Trophoblast cell (in vitro differentiated cells and primary cell): ENCODE results near the gene PPFIA3.
"Not testable (repeated sequence)": the region's sequence is repeated elsewhere in the genome, so short reads cannot be mapped to it uniquely, and the experiment has no call there.

Experiments used
- DNase-seq, 2 donors: peaks; one replicate each; pipeline ENCODE4 v3.0.0-alpha.2; 2016
- H2AFZ ChIP-seq: 2 replicates; pipeline ENCODE4 v1.6.1; 2013; ENCODE audit warnings: low read length, moderate library complexity, mild to moderate bottlenecking; ENCODE audit not compliant: insufficient read depth, poor library complexity
- H2AK5ac ChIP-seq: 2 replicates; pipeline ENCODE4 v1.6.1; 2013; ENCODE audit warnings: mild to moderate bottlenecking, low read length
- H2BK120ac ChIP-seq: 2 replicates; pipeline ENCODE4 v1.6.1; 2013; ENCODE audit warnings: low read length, mild to moderate bottlenecking, moderate library complexity; ENCODE audit not compliant: insufficient read depth, poor library complexity
- H2BK12ac ChIP-seq: 2 replicates; pipeline ENCODE4 v1.6.1; 2013; ENCODE audit warnings: mild to moderate bottlenecking, low read length, moderate library complexity
- H2BK5ac ChIP-seq: 2 replicates; pipeline ENCODE4 v1.6.1; 2013; ENCODE audit warnings: low read length, low read depth, moderate library complexity, mild to moderate bottlenecking; ENCODE audit not compliant: poor library complexity
- H3K14ac ChIP-seq: 2 replicates; pipeline ENCODE4 v1.6.1; 2013; ENCODE audit warnings: mild to moderate bottlenecking, low read length
- H3K18ac ChIP-seq: 2 replicates; pipeline ENCODE4 v1.6.1; 2013; ENCODE audit warnings: mild to moderate bottlenecking, low read length
- H3K23ac ChIP-seq: 2 replicates; pipeline ENCODE4 v1.6.1; 2013; ENCODE audit warnings: low read length
- H3K27ac ChIP-seq: 2 replicates; pipeline ENCODE4 v1.5.1; 2013; ENCODE audit warnings: low read depth, mild to moderate bottlenecking, inconsistent platforms, low read length, moderate library complexity
- H3K27me3 ChIP-seq: 2 replicates; pipeline ENCODE4 v1.6.1; 2013; ENCODE audit warnings: inconsistent platforms, mild to moderate bottlenecking, low read length, moderate library complexity; ENCODE audit not compliant: insufficient read depth
- H3K36me3 ChIP-seq, 2 experiments: 1 replicate in 1 of 2; 2 replicates in 1 of 2; pipeline ENCODE4 v1.6.1; 2013; ENCODE audit warnings: low read length in 2 of 2, mild to moderate bottlenecking in 2 of 2, moderate library complexity in 1 of 2; ENCODE audit not compliant: insufficient read depth in 2 of 2, control insufficient read depth in 1 of 2
- H3K4ac ChIP-seq: 2 replicates; pipeline ENCODE4 v1.6.1; 2013; ENCODE audit warnings: low read depth, mild to moderate bottlenecking, low read length, moderate library complexity
- H3K4me1 ChIP-seq, 2 experiments: 1 replicate in 1 of 2; 2 replicates in 1 of 2; pipeline ENCODE4 v1.6.1; 2013; ENCODE audit warnings: low read length in 2 of 2, mild to moderate bottlenecking in 2 of 2, moderate library complexity in 1 of 2; ENCODE audit not compliant: insufficient read depth in 2 of 2, control insufficient read depth in 1 of 2
- H3K4me2 ChIP-seq: 2 replicates; pipeline ENCODE4 v1.6.1; 2013; ENCODE audit warnings: inconsistent platforms, mild to moderate bottlenecking, low read length, moderate library complexity
- H3K4me3 ChIP-seq: 2 replicates; pipeline ENCODE4 v1.5.1; 2013; ENCODE audit warnings: mild to moderate bottlenecking, low read depth, low read length, inconsistent platforms
- H3K79me1 ChIP-seq: one replicate; pipeline ENCODE4 v1.6.1; 2013; ENCODE audit warnings: low read length
- H3K79me2 ChIP-seq: 2 replicates; pipeline ENCODE4 v1.6.1; 2013; ENCODE audit warnings: low read length, mild to moderate bottlenecking; ENCODE audit not compliant: control insufficient read depth, insufficient read depth, poor library complexity
- H3K9ac ChIP-seq: 2 replicates; pipeline ENCODE4 v1.6.1; 2013; ENCODE audit warnings: mild to moderate bottlenecking, low read length
- H3K9me3 ChIP-seq: 2 replicates; pipeline ENCODE4 v1.6.1; 2013; ENCODE audit warnings: low read depth, mild to moderate bottlenecking, control low read depth, inconsistent platforms, low read length; ENCODE audit not compliant: insufficient read depth
- H4K12ac ChIP-seq: 2 replicates; pipeline ENCODE4 v1.6.1; 2013; ENCODE audit warnings: low read depth, mild to moderate bottlenecking, low read length, moderate library complexity
- H4K8ac ChIP-seq: 2 replicates; pipeline ENCODE4 v1.6.1; 2013; ENCODE audit warnings: low read depth, mild to moderate bottlenecking, low read length, moderate library complexity
- H4K91ac ChIP-seq: one replicate; pipeline ENCODE4 v1.6.1; 2013; ENCODE audit warnings: low read depth, mild to moderate bottlenecking, low read length, moderate library complexity
- WGBS: extraction: QIAGEN DNeasy Blood & Tissue Kit; methylation state at CpG from one replicate; pipeline ENCODE4 v1.1.7; 2013; ENCODE audit warnings: missing lambda C conversion rate; ENCODE audit not compliant: insufficient read length, insufficient coverage; ENCODE audit errors: extremely low coverage; 5-methylcytosine and 5-hydroxymethylcytosine counted together

Gene PPFIA3

DNA sequence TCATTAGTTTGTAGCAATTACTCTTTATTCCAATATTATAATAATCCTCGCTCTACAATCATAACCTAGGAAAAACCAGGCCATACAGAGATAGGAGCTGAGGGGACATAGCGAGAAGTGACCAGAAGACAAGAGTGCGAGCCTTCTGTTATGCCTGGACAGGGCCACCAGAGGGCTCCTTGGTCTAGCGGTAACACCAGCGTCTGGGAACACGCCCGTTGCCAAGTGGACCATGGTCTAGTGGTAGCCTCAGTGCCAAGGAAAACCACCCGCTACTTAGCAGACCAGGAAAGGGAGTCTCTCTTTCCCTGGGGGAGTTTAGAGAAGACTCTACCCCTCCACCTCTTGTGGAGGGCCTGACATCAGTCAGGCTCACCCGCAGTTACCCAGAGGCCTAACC is 44.5 kb upstream of the PPFIA3 start:
- H3K18ac ChIP-seq, H3K36me3 ChIP-seq, H2AK5ac ChIP-seq, H2BK5ac ChIP-seq, H2BK120ac ChIP-seq, H3K4ac ChIP-seq, H3K9ac ChIP-seq, H4K12ac ChIP-seq, H3K23ac ChIP-seq, H2BK12ac ChIP-seq, H3K79me1 ChIP-seq, H3K14ac ChIP-seq, H3K4me3 ChIP-seq, H4K8ac ChIP-seq, H3K79me2 ChIP-seq, H3K4me1 ChIP-seq, H2AFZ ChIP-seq, H3K4me2 ChIP-seq, H3K27ac ChIP-seq, H4K91ac ChIP-seq: not testable (repeated sequence)
- H3K27me3 ChIP-seq: peaks cover 31% of the 10 kb centered on the region
- peaks cover 22% of the 10 kb centered on the region for H3K9me3 ChIP-seq
- WGBS: no CpG with 5 or more reads among the region's 9 CpGs
- peak in 1 of 2 donors; percentile 54 for DNase-seq

GRCh38 chr19:49080392-49080791 is 39.0 kb upstream of the PPFIA3 start:
- H3K4me3 ChIP-seq: no peak overlapping the region
- DNase-seq: no peak
- no peaks in the 10 kb centered on the region for H3K27me3 ChIP-seq
- no peak overlapping the region for H3K18ac ChIP-seq
- H3K23ac ChIP-seq: no peak overlapping the region
- H3K27ac ChIP-seq: no peak overlapping the region
- peaks cover 1% of the 10 kb centered on the region for H3K79me2 ChIP-seq
- no CpG with 5 or more reads among the region's 4 CpGs for WGBS
- no peak overlapping the region for H4K12ac ChIP-seq
- H2BK5ac ChIP-seq: no peak overlapping the region
- no peak overlapping the region for H2AFZ ChIP-seq
- no peak overlapping the region for H4K91ac ChIP-seq
- H3K9ac ChIP-seq: no peak overlapping the region
- H3K14ac ChIP-seq: no peak overlapping the region
- no peak overlapping the region for H2BK12ac ChIP-seq
- H3K4ac ChIP-seq: no peak overlapping the region
- no peaks in the 10 kb centered on the region for H3K9me3 ChIP-seq
- H3K79me1 ChIP-seq: peaks cover 5% of the 10 kb centered on the region
- H3K36me3 ChIP-seq: no peaks in the 10 kb centered on the region
- no peak overlapping the region for H2AK5ac ChIP-seq
- no peak overlapping the region for H3K4me2 ChIP-seq
- H3K4me1 ChIP-seq: peaks cover 0 to 3% of the 10 kb centered on the region in 2 experiments
- no peak overlapping the region for H2BK120ac ChIP-seq
- H4K8ac ChIP-seq: no peak overlapping the region

DNA sequence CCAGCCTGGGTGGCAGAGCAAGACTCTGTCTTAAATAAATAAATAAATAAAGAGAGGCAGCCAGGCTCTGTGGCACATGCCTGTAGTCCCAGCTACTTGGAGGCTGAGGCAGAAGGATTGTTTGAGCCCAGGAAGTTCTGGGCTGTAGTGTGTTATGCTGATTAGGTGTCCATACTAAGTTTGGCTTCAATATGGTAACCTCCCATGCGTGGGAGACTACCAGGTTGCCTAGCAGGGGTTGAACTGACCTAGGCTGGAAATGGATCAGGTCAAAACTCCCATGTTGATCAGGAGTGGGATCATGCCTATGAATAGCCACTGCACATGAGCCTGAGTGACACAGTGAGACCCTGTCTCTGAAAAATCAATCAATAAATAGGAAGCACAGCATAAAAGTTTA is 38.1 kb upstream of the PPFIA3 start:
- no peak for DNase-seq
- H3K9ac ChIP-seq: no peak overlapping the region
- no peaks in the 10 kb centered on the region for H3K27me3 ChIP-seq
- no peak overlapping the region for H4K91ac ChIP-seq
- no peak overlapping the region for H2BK120ac ChIP-seq
- H3K79me2 ChIP-seq: peaks cover 10% of the 10 kb centered on the region
- no peak overlapping the region for H2AFZ ChIP-seq
- H3K4me2 ChIP-seq: no peak overlapping the region
- peaks cover 3 to 4% of the 10 kb centered on the region in 2 experiments for H3K4me1 ChIP-seq
- H3K79me1 ChIP-seq: peaks cover 8% of the 10 kb centered on the region
- H3K18ac ChIP-seq: no peak overlapping the region
- no peak overlapping the region for H4K12ac ChIP-seq
- H3K27ac ChIP-seq: no peak overlapping the region
- H4K8ac ChIP-seq: no peak overlapping the region
- no peak overlapping the region for H2BK12ac ChIP-seq
- WGBS: no CpG with 5 or more reads among the region's 1 CpG
- H2AK5ac ChIP-seq: no peak overlapping the region
- H3K23ac ChIP-seq: no peak overlapping the region
- H3K4me3 ChIP-seq: no peak overlapping the region
- H3K4ac ChIP-seq: no peak overlapping the region
- H2BK5ac ChIP-seq: no peak overlapping the region
- no peaks in the 10 kb centered on the region for H3K9me3 ChIP-seq
- no peak overlapping the region for H3K14ac ChIP-seq
- peaks cover under 1% of the 10 kb centered on the region in 2 experiments for H3K36me3 ChIP-seq

GRCh38 chr19:49084206-49085019 is 34.9 kb upstream of the PPFIA3 start:
- Histone ChIP-seq H3K9me3 (no peaks in the 10 kb centered on the region), H3K14ac (peak overlapping the region; percentile 87), H2BK12ac (no peak overlapping the region), H4K8ac (peak overlapping the region; percentile 99), H3K18ac (no peak overlapping the region), H3K4me3 (no peak overlapping the region), H2BK120ac (no peak overlapping the region), H3K27ac (no peak overlapping the region), H3K79me2 (peaks cover 19% of the 10 kb centered on the region), H2BK5ac (no peak overlapping the region), H4K91ac (peak overlapping the region; percentile 87), H3K9ac (peak overlapping the region; percentile 82), H3K36me3 (peaks cover 21 to 24% of the 10 kb centered on the region in 2 experiments), H3K4me1 (peaks cover 6 to 8% of the 10 kb centered on the region in 2 experiments), H4K12ac (peak overlapping the region; percentile 79), H2AK5ac (no peak overlapping the region), H3K79me1 (peaks cover 8% of the 10 kb centered on the region), H3K27me3 (peaks cover 2% of the 10 kb centered on the region), H2AFZ (peak overlapping the region; percentile 90), H3K4me2 (peak overlapping the region; percentile 70), H3K4ac (peak overlapping the region; percentile 64), H3K23ac (no peak overlapping the region)
- WGBS: 100% methylated on average over 1 of the region's 26 CpGs
- peak in 1 of 2 donors; percentile 40 for DNase-seq
